Caco-2 (cell line): ENCODE results near the gene ETV6. TPM values are rescaled to one million over a fixed set of nuclear protein-coding genes. Genes with fewer than 3 reads are reported as not detected.

Experiments used
- BruUV-seq: library from RNA; stranded (reverse); fragments of 400-500 nt; replicated peaks from 2 replicates; lab custom pipeline; 2021; lab: Mats Ljungman, UMichigan
- CTCF ChIA-PET: fragments of 300-600 bp; sonication (Branson Sonifier 250); formaldehyde crosslinking; loops from one replicate; lab custom pipeline; 2022; ENCODE audit warnings: antibody characterized with exemption; lab: Charles Lee
- POLR2A ChIA-PET: fragments of 300-600 bp; sonication (Branson Sonifier 250); formaldehyde crosslinking; loops from one replicate; lab custom pipeline; 2022; ENCODE audit warnings: antibody characterized with exemption; lab: Charles Lee
- DNase-seq, 2 experiments: peaks; one replicate each; pipeline versions ENCODE4 v3.0.0 to v3.0.0-alpha.2; 2020 to 2022
- H3K27me3 ChIP-seq: replicated peaks from 2 replicates; pipeline ENCODE4 v1.6.0; 2011; ENCODE audit warnings: low read length; ENCODE audit not compliant: control insufficient read depth, insufficient read depth
- H3K36me3 ChIP-seq: 2 replicates; pipeline ENCODE4 v1.5.1; 2011; ENCODE audit warnings: low read length; ENCODE audit not compliant: control insufficient read depth, insufficient read depth
- H3K4me1 ChIP-seq: fragments of 250-450 bp; sonication (Bioruptor Pico); 2 replicates; pipeline ENCODE4 v1.5.1; 2020; ENCODE audit warnings: mild to moderate bottlenecking
- H3K4me3 ChIP-seq: 2 replicates; pipeline ENCODE4 v1.5.1; 2011; ENCODE audit warnings: low read depth, mild to moderate bottlenecking, control low read depth, low read length
- H3K9me3 ChIP-seq: fragments of 250-450 bp; sonication (Bioruptor Pico); 2 replicates; pipeline ENCODE4 v1.5.1; 2020; ENCODE audit warnings: mild to moderate bottlenecking, moderate library complexity
- H3K27ac Mint-ChIP-seq: one replicate; pipeline ENCODE4 v1.8.0; 2022; ENCODE audit warnings: mixed read lengths; ENCODE audit not compliant: unreplicated experiment
- H3K27me3 Mint-ChIP-seq: one replicate; pipeline ENCODE4 v1.8.0; 2022; ENCODE audit warnings: mixed read lengths; ENCODE audit not compliant: insufficient read depth, unreplicated experiment
- H3K36me3 Mint-ChIP-seq: one replicate; pipeline ENCODE4 v1.8.0; 2022; ENCODE audit warnings: mild to moderate bottlenecking, mixed read lengths; ENCODE audit not compliant: insufficient read depth, unreplicated experiment
- H3K4me1 Mint-ChIP-seq: one replicate; pipeline ENCODE4 v1.8.0; 2022; ENCODE audit warnings: low read depth, mixed read lengths; ENCODE audit not compliant: unreplicated experiment
- H3K4me3 Mint-ChIP-seq: one replicate; pipeline ENCODE4 v1.8.0; 2022; ENCODE audit warnings: mild to moderate bottlenecking, moderate library complexity, mixed read lengths; ENCODE audit not compliant: unreplicated experiment
- H3K9me3 Mint-ChIP-seq: one replicate; pipeline ENCODE4 v1.8.0; 2022; ENCODE audit warnings: mixed read lengths; ENCODE audit not compliant: unreplicated experiment
- CTCF ChIP-seq, 2 experiments: fragments of 200-600 bp in 1 of 2; IDR thresholded peaks; 1 replicate in 1 of 2; 2 replicates in 1 of 2; pipeline versions ENCODE4 v1.5.1 to v1.8.0; 2011 to 2022; ENCODE audit warnings: antibody characterized with exemption in 1 of 2, control low read depth in 1 of 2, inconsistent platforms in 1 of 2, low read depth in 1 of 2, low read length in 1 of 2, mild to moderate bottlenecking in 1 of 2, moderate library complexity in 1 of 2; ENCODE audit not compliant: insufficient read depth in 1 of 2, severe bottlenecking in 1 of 2, unreplicated experiment in 1 of 2
- intact Hi-C: fragments of 100-400 bp; cut with micrococcal nuclease; formaldehyde crosslinking; loops from one replicate; pipeline ENCODE4 v1.10.0; 2022; ENCODE audit not compliant: unreplicated experiment
- total RNA-seq: library from RNA; stranded (reverse); gene quantifications from 2 replicates; pipeline ENCODE4 v1.2.3, GENCODE V29; 2022

Gene ETV6
- total RNA-seq, 1 experiment from 2014 or later: 15.6 TPM

GRCh38 chr12:11920231-11920630, 270.8 kb downstream of the ETV6 start:
- no peaks in the 10 kb centered on the region for H3K9me3 Mint-ChIP-seq
- no peak for TF ChIP-seq CTCF (IDR thresholded peaks at IDR 0.05; ENCODE audit: insufficient read depth in 1 of 2, low read depth in 1 of 2, low read length in 1 of 2, severe bottlenecking in 1 of 2, unreplicated experiment in 1 of 2)
- intact Hi-C loops: no loop called here
- no peaks in the 10 kb centered on the region for H3K9me3 ChIP-seq
- peaks cover 2% of the 10 kb centered on the region for H3K27me3 Mint-ChIP-seq
- H3K4me1 Mint-ChIP-seq: no peaks in the 10 kb centered on the region
- no peak overlapping the region for H3K4me3 Mint-ChIP-seq
- H3K4me1 ChIP-seq: no peaks in the 10 kb centered on the region
- ChIA-PET POLR2A (no interaction called here), CTCF (no interaction called here)
- H3K36me3 Mint-ChIP-seq: no peaks in the 10 kb centered on the region
- H3K4me3 ChIP-seq: no peak overlapping the region
- H3K27ac Mint-ChIP-seq: no peak overlapping the region
- H3K36me3 ChIP-seq: no peaks in the 10 kb centered on the region
- no peak for DNase-seq
- BruUV-seq: no TSS peak
- no peaks in the 10 kb centered on the region for H3K27me3 ChIP-seq

GRCh38 chr12:11922361-11922760, 272.9 kb downstream of the ETV6 start:
- Histone ChIP-seq H3K4me3 (no peak overlapping the region), H3K36me3 (no peaks in the 10 kb centered on the region), H3K4me1 (no peaks in the 10 kb centered on the region), H3K27me3 (no peaks in the 10 kb centered on the region), H3K9me3 (no peaks in the 10 kb centered on the region)
- Mint-ChIP-seq H3K27ac (no peak overlapping the region), H3K36me3 (no peaks in the 10 kb centered on the region), H3K4me1 (no peaks in the 10 kb centered on the region), H3K4me3 (no peak overlapping the region), H3K9me3 (no peaks in the 10 kb centered on the region), H3K27me3 (peaks cover 2% of the 10 kb centered on the region)
- intact Hi-C loops: no loop called here
- BruUV-seq: no TSS peak
- TF ChIP-seq CTCF (IDR thresholded peaks at IDR 0.05; ENCODE audit: insufficient read depth in 1 of 2, low read depth in 1 of 2, low read length in 1 of 2, severe bottlenecking in 1 of 2, unreplicated experiment in 1 of 2): no peak
- POLR2A ChIA-PET: no interaction called here
- CTCF ChIA-PET: no interaction called here
- DNase-seq: no peak

- H3K4me1 ChIP-seq: no peaks in the 10 kb centered on the region
- no peak for TF ChIP-seq CTCF (IDR thresholded peaks at IDR 0.05; ENCODE audit: insufficient read depth in 1 of 2, low read depth in 1 of 2, low read length in 1 of 2, severe bottlenecking in 1 of 2, unreplicated experiment in 1 of 2)
- H3K36me3 Mint-ChIP-seq: no peaks in the 10 kb centered on the region
- H3K9me3 ChIP-seq: no peaks in the 10 kb centered on the region
- no peak overlapping the region for H3K4me3 ChIP-seq
- H3K27me3 ChIP-seq: no peaks in the 10 kb centered on the region
- no peak overlapping the region for H3K4me3 Mint-ChIP-seq
- H3K27ac Mint-ChIP-seq: no peak overlapping the region
- no peaks in the 10 kb centered on the region for H3K36me3 ChIP-seq
- no TSS peak for BruUV-seq
- H3K27me3 Mint-ChIP-seq: peaks cover 2% of the 10 kb centered on the region
- H3K9me3 Mint-ChIP-seq: no peaks in the 10 kb centered on the region
- no peak for DNase-seq
- ChIA-PET POLR2A (no interaction called here), CTCF (no interaction called here)
- intact Hi-C loops: no loop called here
- no peaks in the 10 kb centered on the region for H3K4me1 Mint-ChIP-seq
Measured at GRCh38 chr12:11923067-11923466, 273.6 kb downstream of the ETV6 start.
